Measurements from ENCODE around the gene CEP85L.

DNA sequence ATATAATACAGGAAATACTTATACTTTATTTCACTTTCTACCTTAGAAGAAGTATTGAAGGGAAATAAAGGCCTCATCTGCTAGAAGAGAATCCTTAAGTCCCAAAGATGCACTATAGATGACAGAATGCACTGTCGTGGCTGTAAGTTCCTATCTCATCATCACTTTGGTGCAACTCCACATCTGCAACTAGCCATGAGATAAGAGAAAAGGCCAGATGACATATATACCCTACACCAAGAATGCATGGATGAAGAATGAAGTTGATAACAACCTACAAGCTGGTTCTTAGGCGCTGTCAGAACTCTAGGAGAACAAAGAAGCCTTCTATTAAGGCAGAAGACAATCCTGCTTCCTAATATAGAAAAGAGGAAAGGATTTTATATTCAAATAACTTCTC, 114.9 kb downstream of the CEP85L start:
- TF ChIP-seq, protein P1, sequence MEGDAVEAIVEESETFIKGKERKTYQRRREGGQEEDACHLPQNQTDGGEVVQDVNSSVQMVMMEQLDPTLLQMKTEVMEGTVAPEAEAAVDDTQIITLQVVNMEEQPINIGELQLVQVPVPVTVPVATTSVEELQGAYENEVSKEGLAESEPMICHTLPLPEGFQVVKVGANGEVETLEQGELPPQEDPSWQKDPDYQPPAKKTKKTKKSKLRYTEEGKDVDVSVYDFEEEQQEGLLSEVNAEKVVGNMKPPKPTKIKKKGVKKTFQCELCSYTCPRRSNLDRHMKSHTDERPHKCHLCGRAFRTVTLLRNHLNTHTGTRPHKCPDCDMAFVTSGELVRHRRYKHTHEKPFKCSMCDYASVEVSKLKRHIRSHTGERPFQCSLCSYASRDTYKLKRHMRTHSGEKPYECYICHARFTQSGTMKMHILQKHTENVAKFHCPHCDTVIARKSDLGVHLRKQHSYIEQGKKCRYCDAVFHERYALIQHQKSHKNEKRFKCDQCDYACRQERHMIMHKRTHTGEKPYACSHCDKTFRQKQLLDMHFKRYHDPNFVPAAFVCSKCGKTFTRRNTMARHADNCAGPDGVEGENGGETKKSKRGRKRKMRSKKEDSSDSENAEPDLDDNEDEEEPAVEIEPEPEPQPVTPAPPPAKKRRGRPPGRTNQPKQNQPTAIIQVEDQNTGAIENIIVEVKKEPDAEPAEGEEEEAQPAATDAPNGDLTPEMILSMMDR (conservative IDR thresholded peaks at IDR 0.05 in 1 of 2, IDR thresholded peaks at IDR 0.05 in 1 of 2; ENCODE audit: low read depth in 1 of 2, low read length in 2 of 2): no peak
- no peak for TF ChIP-seq EZH2 (IDR thresholded peaks at IDR 0.05; ENCODE audit: low read length, missing control alignments)

Data from fibroblast of lung (primary cell).